CD4-positive, alpha-beta T cell treated with Interferon alpha-2 for 1 hour (primary cell): ENCODE data around the gene ARL4A.
A peak's percentile ranks its signal among the peaks of the same experiment; 100 is the strongest.

Source experiments
- DNase-seq, 2 donors: peaks; one replicate each; pipeline ENCODE4 v3.0.0-alpha.2; 2020 to 2022

The ARL4A gene

DNA sequence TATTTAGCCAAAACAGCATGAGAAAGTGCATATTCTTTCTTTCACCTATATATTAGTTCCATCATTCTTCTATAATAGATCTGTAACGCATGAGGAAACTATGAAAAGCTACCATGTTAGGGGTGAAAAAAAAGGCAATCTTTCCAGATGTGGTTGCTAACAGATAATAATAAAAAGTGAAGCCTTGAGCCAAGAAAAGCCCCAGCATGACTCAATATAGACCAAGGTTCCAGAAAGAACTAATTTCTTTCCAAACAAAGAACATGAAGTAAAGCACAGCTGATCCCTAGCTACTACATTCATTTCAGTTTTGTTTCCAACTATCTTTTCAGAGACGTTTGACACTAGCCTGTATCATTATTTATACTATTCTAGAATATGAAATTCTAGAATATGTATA is 16.4 kb downstream of the ARL4A start:
- no peak for DNase-seq

DNA sequence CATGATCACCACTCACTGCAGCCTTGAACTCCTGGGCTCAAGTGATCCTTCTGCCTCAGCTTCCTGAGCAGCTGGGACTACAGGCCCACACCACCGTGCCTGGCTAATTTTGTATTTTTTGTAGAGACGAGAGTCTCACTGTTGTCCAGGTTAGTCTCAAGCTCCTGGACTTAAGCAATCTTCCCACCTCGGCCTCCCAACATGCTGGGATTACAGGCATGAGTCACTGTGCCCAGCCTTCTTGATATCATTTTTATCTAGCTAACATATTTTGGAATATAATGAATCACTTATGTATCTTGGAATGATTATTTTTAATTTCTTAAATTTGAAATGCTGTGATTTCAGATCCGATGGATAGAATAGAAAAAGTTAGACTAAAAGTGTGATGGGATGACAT is 18.4 kb downstream of the ARL4A start:
- no peak for DNase-seq

DNA sequence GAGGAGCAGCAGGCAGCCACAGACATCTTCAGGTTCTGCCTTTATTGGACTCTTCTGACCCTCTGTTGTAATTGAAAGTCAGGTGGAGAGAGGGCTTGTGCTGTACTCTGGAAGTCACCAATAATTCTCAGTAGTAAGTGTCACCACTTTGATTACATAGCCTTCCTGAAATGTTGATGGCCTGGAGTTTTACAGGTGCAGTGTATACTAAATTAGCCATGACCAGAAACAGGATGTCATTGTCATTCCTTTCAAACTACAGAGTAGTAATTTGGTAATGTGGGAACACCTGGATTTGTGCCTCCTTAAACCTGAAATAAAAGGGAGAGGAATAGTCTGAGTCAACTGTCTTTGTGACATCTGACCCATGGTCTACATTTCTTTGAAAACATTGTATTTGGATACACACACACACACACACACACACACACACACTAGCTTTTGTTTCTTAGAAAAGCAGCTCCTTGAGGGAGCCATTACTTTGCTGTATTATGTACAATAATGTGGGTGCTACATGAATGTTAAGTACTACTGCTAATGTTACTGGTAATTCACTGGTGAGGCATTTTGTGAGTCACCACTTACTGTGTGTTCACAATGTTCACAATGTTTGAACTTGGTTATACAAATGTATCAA is 19.6 kb downstream of the ARL4A start:
- DNase-seq: no peak

DNA sequence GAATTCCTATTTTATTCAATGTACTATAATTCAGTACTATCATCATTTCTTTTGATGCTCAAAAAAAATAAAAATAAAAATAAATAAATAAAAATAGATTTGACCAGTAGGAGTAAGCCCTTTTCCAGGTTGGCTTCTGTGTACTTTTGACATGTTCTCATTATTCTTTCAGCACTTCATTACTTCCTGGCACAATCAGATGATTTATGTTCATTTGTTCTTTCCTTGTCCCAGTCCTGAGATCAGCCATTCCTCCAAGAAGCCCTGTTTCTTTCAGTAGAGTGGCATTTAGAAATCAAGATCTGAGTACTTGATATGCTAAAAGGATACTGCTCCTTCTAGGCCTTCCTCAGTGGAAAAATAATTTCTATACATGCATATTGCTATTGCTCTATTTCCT is 20.9 kb downstream of the ARL4A start:
- DNase-seq: no peak

DNA sequence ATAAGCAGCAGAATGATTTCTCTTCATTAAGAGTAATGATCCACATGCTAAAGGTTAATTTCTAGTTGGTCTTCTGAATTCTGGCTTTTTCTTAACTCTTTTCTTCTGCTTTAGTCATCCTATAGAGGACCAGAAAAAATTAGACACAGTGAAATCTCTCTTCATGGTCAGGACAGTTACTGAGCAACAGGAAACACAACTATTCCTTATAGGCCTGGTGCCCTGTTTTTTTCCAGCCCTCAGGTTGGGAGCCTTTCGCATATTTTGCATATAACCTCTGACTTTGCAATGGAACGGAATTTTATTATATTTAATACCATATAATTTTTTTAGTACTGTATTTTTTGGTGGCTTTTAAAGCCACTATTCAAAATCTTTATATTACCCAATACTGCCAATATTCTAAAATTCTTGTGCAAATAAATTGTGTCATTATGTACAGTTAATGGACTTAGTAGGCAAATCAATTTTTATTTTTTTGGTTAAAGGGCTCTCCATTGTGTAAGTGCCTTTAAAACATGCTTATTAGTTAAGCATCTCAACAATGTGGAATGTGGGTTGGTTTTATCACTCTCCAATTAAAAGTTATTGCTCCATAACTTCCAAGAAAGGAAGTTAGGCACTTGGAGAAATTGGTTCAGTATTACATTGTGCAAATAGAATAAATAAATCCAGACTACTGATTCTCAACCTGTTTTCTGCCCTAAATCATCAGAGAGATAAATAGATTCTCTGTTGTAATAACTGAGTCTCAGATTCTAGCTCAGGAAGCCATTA is 22.5 kb downstream of the ARL4A start:
- DNase-seq: no peak

DNA sequence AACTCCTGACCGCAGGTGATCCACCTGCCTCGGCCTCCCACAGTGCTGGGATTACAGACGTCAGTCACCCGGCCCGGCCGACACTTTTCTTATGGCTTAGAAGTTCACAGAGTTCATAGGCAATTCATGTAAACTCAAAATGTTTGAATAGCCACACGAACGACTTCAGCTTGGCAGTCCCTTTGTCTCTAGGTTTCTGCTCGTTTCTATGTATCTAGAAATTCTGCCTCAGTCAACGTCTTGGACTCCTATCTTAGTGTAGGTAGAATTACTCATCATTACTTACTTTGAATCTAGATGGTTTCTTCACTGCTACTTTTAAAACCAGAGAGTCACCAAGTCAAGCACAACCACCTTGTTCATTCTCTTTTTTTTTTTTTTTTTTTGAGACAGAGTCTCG is 23.7 kb downstream of the ARL4A start:
- no peak for DNase-seq

DNA sequence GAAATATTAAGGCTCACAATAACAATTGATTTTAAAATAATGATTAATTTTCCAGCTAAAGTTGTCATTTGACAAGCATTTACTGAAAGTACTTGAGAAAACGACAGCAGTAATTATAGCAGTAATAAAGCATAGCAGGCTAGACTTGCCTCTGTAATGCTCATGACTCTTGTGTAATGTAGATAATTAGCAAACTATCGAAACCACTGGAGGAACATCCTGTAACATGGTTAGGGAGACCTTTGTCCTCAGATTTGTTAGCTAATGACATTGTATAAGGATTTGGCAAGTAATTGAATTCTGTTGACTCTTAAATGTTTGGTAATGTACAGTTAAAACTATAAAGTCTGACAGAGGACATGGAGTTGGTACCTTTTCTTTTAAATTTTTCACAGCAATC is 24.8 kb downstream of the ARL4A start:
- DNase-seq: no peak

DNA sequence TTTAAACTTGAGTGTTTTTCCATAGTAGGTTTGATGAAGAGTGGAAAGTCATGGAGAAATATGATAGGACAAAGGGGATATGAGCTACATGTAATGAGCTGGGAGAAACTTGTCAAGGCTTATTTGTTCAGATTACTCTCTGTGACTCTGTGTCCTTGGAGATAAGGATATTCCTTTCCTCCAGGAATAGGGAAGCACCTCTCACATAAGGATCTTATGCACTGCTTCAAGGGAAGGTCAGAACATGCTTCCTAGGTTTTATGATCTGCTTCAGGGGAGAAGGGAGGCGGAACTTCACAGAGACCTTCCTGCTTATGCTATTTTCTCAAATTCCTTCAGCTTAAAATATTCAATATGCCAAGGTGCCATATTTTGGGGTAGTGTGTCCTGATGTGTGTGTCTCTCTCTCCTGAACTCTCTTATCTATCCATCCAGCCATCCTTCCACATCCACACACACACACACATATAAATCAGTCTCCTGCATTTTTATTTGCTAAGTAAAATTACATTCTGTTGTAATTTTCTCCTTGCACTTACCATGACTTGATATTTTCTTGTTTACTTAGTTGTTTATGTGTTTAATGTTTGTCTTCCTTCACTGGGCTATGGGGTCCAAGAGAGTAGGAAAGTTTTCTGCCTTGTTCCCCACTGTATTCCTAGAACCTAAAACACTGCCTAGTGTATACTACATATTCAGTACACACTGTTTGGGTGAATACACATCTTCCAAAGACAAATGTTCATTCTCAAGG is 26.4 kb downstream of the ARL4A start:
- no peak for DNase-seq

DNA sequence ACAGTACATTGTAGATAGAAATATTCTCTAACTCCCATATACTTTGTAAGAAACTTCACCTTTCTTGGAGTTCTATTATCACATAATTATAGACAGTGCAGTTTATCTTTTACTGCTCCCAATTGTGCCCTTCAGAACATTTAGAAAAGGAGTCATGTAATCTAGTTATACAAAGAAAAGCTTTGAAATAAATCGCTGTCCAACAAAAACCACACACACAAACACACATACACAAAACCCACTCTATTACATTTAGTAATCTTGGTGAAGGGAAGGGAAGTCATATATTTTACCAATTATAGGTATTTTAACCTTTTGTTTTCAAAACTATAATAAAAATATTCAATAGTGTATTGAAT is 26.9 kb downstream of the ARL4A start:
- DNase-seq: no peak

DNA sequence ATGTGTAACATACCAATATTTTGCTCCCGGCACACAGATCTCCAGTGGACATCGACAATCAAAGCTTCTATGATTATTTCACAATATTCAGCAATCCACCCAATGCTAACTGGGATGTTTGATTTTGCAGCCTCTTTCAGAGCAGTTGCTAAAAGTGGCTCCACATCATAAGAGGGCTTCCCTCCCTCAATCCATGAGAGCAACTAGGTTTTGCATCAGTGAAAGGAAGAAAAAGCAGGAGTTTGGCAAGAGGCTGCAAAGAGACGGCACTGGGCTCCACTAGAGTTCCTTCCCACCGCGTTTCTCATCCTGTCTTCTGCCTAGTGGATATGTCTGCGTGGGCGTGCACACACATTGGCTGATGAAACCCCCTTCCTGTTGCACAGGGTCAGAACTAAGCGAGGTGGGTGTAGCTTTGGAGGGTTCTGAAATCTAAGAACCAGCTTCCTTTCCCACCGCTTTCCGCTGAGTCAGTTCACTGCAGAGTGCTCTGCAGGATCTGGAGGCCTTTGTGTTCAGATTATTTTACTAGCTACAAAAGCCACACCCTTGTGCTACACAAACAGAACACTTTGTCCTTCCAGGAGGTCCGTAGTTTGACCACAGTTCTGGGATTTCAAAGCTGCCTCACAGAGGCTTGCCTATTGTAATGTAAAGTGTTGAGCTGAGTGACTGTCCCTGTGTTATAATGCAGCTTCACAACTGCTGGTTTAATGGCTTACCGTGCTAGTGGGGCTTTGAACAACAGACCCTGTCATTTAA is 28.1 kb downstream of the ARL4A start:
- peak in 1 of 2 donors; percentile 4 for DNase-seq

DNA sequence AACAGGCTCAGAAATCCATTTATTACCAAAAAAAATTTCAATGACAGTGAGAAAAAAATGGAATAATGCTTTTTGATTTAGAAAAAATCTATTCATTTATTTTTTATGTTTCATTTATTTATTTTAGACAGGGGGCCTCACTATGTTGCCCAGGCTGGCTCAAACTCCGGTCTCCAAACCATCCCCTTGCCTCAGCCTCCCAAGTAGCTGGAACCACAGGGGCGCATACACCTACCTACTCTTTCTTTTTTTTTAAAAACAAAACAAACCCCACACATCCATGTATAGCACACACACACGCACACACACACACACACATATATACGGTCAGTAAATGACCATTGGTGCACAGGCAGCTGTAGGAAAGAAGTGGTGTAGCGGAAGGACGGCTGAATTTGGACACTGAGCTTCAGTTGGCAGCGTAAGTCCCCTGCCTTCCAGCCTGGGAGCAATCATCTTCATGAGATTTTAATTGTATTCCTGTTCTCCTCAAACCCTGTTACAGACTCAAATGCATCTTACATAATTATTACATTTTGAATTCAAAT is 28.8 kb downstream of the ARL4A start:
- no peak for DNase-seq

DNA sequence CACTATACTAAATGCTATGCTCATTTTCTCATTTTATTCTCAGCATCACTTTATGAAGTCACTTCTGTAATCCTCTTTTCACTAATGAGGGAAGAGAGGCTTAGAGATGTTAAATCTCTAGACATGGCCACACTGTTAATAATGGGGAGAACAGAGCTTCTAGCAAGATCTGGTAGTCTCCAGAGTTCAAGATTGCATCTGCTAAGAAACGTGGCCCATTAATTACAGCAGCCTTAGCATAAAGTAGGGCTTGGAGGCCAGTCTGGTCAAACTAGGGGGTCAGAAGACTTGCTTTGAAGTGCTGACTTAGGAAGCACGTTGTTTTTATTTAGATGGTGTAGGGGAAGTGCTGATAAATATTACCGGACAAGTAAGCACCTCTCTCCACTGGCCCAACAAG is 29.3 kb downstream of the ARL4A start:
- no peak for DNase-seq

DNA sequence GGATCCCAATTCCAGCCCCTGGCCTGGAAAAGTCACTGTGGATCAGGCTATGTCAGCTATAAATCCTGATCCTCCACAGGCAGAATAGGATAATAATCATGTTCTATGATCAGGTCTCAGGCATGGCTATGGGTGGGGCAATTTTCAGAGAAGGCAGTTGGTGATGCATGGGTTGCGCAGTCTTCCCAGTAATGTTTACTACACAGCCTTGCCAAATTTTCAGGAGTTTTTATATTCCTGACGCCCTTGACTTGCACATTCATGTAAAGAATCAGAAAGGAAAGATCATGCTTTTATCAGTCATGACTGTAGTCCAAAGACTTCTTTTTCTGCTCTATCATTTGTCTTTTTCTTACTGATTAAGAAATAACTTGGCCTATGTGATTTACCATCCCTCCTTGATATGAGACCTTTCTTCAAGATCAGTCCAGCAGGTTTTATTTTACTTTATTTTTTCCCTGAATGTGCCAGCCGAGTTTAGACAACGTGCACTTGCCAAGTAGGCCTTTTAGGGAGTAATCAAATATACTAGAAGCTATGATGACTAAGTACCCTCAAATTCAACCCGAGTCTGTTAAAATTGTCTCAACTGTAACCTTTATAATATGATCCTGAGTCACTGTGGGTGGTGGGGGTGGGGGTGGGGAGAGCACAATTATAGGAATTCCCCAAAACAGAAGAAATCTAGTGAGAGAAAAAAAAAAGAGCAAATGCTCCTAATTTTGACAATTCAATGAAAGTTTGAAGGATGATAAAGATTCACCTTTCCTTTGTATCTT is 31.9 kb downstream of the ARL4A start:
- DNase-seq: peak in 1 of 2 donors; percentile 9

DNA sequence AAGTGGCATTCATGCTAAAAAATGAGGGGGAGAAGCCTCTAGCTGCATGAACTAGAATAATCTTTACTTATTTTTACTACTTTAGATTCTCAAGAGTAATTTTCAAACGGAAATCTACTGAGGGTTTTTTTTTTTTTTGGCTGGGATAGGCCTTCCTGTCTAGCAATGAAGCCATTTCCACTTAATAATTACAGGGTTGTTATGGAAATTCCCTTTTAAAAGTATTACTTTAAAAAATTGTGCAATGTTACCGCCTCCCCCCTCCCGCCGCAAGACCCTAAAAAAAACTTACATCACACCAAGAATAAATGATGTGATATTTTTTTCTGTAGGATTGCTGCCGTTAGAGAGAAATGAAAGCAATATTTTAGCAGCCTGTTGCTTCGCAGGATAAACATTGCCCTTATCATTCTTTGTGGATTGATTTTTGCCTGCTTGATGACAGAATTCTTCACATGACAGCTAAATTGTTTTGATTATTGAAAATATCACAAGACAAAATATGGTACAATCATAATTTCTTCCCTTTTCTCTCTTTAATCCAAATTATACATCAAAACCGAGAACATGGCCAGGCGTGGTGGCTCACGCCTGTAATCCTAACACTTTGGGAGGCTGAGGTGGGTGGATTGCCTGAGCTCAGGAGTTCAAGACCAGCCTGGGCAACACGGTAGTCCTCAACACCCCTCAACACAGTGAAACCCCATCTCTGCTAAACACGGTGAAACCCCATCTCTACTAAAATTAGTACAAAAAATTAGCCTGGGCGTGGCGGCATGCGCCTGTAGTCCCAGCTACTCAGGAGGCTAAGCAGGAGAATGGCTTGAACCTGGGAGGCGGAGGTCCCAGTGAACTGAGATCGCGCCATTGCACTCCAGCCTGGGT is 32.8 kb downstream of the ARL4A start:
- DNase-seq: no peak

DNA sequence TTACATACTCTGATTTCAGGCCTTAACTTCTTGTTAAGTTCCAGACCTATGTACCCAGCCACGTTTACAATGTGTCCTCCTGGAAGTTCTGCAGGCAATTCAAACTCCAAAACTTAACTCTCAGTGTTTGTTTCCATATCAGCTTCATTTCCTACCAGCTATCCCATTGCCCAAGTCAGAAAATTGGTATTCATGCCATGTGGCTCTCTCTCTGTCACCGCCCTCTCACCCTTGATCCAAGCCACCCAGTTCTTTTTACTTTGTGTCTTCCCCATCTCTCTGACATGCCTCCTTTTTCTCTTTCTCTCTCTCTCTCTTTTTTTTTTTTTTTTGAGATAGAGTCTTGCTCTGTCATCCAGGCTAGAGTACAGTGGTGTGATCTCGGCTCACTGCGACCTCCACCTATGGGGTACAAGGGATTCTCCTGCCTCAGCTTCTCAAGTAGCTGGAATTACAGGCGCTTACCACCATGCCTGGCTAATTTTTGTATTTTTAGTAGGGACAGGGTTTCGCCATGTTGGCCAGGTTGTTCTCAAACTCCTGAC is 33.9 kb downstream of the ARL4A start:
- no peak for DNase-seq

DNA sequence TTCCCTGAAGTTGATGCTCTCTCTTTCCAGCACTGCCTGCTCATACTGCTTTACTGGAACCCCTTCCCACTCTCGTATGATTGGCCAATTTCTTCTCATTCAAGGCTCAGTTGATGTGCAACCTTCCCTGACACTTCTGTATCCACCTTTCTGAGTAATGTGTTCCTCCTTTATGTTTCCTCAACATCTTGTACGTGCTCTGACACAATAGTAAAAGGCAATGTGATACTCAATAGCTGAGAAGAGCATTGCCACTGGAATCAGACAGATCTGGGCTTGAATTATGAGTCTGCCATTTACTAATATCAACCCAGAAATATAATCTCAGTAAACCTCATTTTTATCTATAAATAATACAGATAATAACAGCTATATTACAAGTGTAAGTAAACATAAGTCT is 34.7 kb downstream of the ARL4A start:
- peak in 1 of 2 donors; percentile 2 for DNase-seq

DNA sequence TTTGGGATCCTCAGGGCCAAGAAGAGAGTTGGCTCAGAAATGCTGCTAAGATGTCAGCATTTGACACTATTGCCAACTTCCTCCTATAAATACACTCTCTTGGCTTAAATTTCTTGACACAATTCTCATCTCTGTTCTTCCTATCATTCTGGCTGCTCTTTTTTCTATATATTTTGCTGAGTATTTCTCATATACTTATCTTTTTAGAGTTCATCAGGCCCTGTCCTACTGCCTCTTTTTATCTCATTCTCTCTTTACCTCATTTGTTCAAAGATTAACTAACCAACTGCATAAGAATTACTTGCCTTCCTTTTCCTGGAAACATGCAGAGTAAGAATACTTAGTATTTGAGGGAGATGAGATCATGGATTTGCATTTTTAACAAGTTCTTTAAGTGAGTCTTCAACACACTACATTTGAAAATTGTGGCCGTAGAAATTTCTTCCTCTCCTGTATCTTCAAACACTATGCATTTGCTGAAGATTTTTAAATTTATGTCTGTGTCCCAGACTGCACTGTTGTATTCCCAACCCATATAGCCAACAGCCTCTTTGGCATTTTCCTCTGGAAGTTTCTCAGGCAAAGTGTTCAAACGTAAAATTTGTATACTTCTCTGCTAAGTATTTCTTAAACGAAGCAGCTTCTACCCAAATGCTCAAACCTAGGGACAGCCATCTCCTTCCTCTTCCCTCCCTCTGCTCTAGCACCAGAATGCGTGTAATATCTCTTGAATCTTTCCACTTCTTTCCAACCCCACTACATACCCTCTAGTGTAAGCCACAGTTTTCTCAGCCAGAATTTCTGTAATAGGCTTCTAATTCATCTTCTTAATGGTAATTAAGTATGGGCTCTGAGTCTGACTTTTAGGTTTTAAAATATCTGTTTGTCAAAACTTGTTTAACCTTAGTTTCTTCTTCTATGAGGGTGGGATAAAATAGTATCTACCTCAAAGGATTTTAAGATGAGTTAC is 35.5 kb downstream of the ARL4A start:
- DNase-seq: no peak

DNA sequence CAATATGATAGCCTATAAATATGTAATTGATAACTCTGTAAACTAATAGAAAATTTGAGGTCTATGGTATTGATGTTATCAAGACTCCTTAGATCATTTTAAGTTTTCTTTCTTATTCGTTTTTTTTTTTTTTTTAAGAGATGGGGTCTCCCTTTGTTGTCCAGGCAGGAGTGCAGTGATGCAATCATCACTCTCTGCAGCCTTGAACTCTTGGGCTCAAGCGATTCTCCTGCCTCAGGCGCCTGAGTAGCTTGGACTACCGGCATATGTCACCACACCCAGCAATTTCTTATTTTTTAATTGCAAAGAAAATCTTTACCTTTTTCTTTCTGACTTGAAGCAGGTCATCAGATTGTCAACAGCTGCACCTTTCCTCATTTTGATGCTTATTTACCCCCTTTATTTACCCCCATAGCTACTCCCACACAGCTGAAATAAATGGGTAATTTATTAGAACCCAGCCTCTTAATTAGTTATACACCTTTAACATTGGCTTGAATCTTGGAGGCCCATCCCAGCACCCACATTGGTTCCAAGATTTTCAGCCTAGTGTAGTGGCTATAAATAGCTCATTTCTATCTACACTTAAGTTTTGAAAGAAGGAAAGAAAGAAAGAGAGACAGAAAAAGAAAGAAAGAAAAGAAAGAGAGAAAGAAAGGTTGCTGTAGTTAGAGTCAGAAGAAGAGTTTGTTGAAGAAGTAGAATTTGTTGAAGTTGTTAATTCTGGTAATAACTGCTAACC is 38.3 kb downstream of the ARL4A start:
- no peak for DNase-seq

DNA sequence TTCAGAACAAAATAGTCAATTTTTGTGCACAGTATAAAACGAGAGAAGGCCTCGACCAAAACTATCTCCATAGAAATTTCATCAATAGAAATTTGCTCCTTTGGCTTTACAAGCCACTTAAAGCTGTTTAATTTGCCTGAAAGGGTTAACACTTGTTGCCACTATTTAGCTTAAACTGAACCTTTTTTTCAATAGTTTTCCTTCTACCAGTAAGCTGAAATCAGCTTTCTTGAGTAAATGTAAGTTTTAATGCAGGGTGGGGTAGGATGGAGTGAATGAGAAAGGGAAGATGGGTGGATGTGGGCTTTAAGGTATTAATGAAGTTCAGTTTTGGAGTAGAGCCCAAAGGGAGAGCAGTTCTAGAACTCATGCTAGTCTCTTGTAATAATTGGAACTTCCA is 39.5 kb downstream of the ARL4A start:
- DNase-seq: no peak
